Natural killer cell (primary cell): ENCODE measurements around the gene LHPP. TPM values are rescaled to one million over a fixed set of nuclear protein-coding genes. Genes with fewer than 3 reads are reported as not detected.

ENCODE experiments used
- ATAC-seq, 3 donors: fragments of 150-1000 bp in 2 of 3; fragments of 200-7000 bp in 1 of 3; cut with Tn5 transposase; 1 replicate in 1 of 3; 2 replicates in 2 of 3; pipeline ENCODE4 v1.10.0; 2021; ENCODE audit warnings: mild to moderate bottlenecking in 2 of 3, moderate library complexity in 2 of 3
- DNase-seq, 2 donors: peaks; one replicate each; pipeline versions ENCODE4 v3.0.0 to v3.0.0-alpha.2; 2013 to 2021; ENCODE audit warnings: mixed read lengths in 1 of 2
- H3K27ac ChIP-seq: one replicate; pipeline ENCODE4 v1.5.1; 2013; ENCODE audit warnings: mild to moderate bottlenecking, low read length
- H3K27me3 ChIP-seq: one replicate; pipeline ENCODE4 v1.6.1; 2013; ENCODE audit warnings: low read length; ENCODE audit not compliant: control insufficient read depth, insufficient read depth
- H3K36me3 ChIP-seq: one replicate; pipeline ENCODE4 v1.6.1; 2013; ENCODE audit warnings: low read length; ENCODE audit not compliant: control insufficient read depth, insufficient read depth
- H3K4me1 ChIP-seq: one replicate; pipeline ENCODE4 v1.6.1; 2013; ENCODE audit warnings: low read length; ENCODE audit not compliant: control insufficient read depth, insufficient read depth
- H3K4me3 ChIP-seq: one replicate; pipeline ENCODE4 v1.5.1; 2013; ENCODE audit warnings: low read length
- H3K9me3 ChIP-seq: one replicate; pipeline ENCODE4 v1.6.1; 2013; ENCODE audit warnings: low read length; ENCODE audit not compliant: control insufficient read depth, insufficient read depth
- H3K27ac Mint-ChIP-seq, 2 donors: one replicate each; pipeline ENCODE4 v1.8.0; 2022; ENCODE audit warnings: mild to moderate bottlenecking in 2 of 2, mixed read lengths in 2 of 2, moderate library complexity in 1 of 2
- H3K27me3 Mint-ChIP-seq, 2 donors: one replicate each; pipeline ENCODE4 v1.8.0; 2022; ENCODE audit warnings: low read depth in 2 of 2, mixed read lengths in 2 of 2
- H3K36me3 Mint-ChIP-seq: one replicate; pipeline ENCODE4 v1.8.0; 2022; ENCODE audit warnings: mixed read lengths
- H3K4me1 Mint-ChIP-seq, 2 donors: one replicate each; pipeline ENCODE4 v1.8.0; 2022; ENCODE audit warnings: mixed read lengths in 2 of 2
- H3K4me3 Mint-ChIP-seq: one replicate; pipeline ENCODE4 v1.8.0; 2022; ENCODE audit warnings: mild to moderate bottlenecking, moderate library complexity, mixed read lengths
- H3K9me3 Mint-ChIP-seq, 2 donors: one replicate each; pipeline ENCODE4 v1.8.0; 2022; ENCODE audit warnings: mixed read lengths in 2 of 2
- CTCF ChIP-seq: fragments of 200-600 bp; IDR thresholded peaks from one replicate; pipeline ENCODE4 v1.8.0; 2022; ENCODE audit warnings: antibody characterized with exemption
- WGBS: methylation state at CpG from one replicate; pipeline ENCODE4 v1.1.7; 2013; ENCODE audit warnings: missing lambda C conversion rate; ENCODE audit not compliant: insufficient coverage; 5-methylcytosine and 5-hydroxymethylcytosine counted together
- intact Hi-C: fragments of 100-400 bp; cut with micrococcal nuclease; formaldehyde crosslinking; loops from one replicate; pipeline ENCODE4 v1.14.2; 2022
- total RNA-seq, 4 donors: library from RNA; stranded (reverse); fragments of 120-200 nt in 1 of 4; gene quantifications; one replicate each; pipeline versions ENCODE4 v1.2.3 to v1.2.4, GENCODE V29; 2013 to 2022

Gene LHPP
- total RNA-seq, 3 donors from 2014 or later (not counting 1 experiment from before 2014, with no cell fraction given) = 12.3 to 19.3 (median 14.8) TPM

- Histone ChIP-seq H3K4me3 (no peak overlapping the region), H3K9me3 (peaks cover 4% of the 10 kb centered on the region), H3K4me1 (no peaks in the 10 kb centered on the region), H3K27ac (no peak overlapping the region), H3K36me3 (no peaks in the 10 kb centered on the region), H3K27me3 (no peaks in the 10 kb centered on the region)
- no peaks in the 10 kb centered on the region for H3K27me3 Mint-ChIP-seq
- H3K36me3 Mint-ChIP-seq = no peaks in the 10 kb centered on the region
- H3K9me3 Mint-ChIP-seq = peaks cover 3 to 6% of the 10 kb centered on the region in 2 donors
- DNase-seq = no peak
- 90% methylated on average over 7 of the region's 7 CpGs for WGBS
- no peak for ATAC-seq
- H3K27ac Mint-ChIP-seq = no peak overlapping the region
- no peak for TF ChIP-seq CTCF
- no peak overlapping the region for H3K4me3 Mint-ChIP-seq
- H3K4me1 Mint-ChIP-seq = peaks cover 0 to 11% of the 10 kb centered on the region in 2 donors
- intact Hi-C loops = no loop called here
Measured at GRCh38 chr10:124563320-124564040, 101.9 kb downstream of the LHPP start.

- Histone ChIP-seq H3K36me3 (no peaks in the 10 kb centered on the region), H3K27ac (no peak overlapping the region), H3K4me3 (no peak overlapping the region), H3K27me3 (no peaks in the 10 kb centered on the region), H3K9me3 (peaks cover 4% of the 10 kb centered on the region), H3K4me1 (no peaks in the 10 kb centered on the region)
- no peak for ATAC-seq
- Mint-ChIP-seq H3K27ac (no peak overlapping the region), H3K36me3 (no peaks in the 10 kb centered on the region), H3K4me1 (peaks cover 0 to 11% of the 10 kb centered on the region in 2 donors), H3K27me3 (no peaks in the 10 kb centered on the region), H3K9me3 (peaks cover 3 to 6% of the 10 kb centered on the region in 2 donors), H3K4me3 (no peak overlapping the region)
- whole genome bisulfite sequencing = 83% methylated on average over 9 of the region's 9 CpGs
- TF ChIP-seq CTCF = no peak
- intact Hi-C loops = no loop called here
- DNase-seq = no peak
Measured at GRCh38 chr10:124564881-124565280, 103.3 kb downstream of the LHPP start.

GRCh38 chr10:124565565-124566221 is 104.1 kb downstream of the LHPP start:
- H3K4me1 Mint-ChIP-seq = peaks cover 0 to 11% of the 10 kb centered on the region in 2 donors

More at GRCh38 chr10:124565565-124566221, 104.1 kb downstream of the LHPP start:
- ATAC-seq (no peak), DNase-seq (no peak)
- no peaks in the 10 kb centered on the region for H3K36me3 Mint-ChIP-seq
- H3K27me3 Mint-ChIP-seq = no peaks in the 10 kb centered on the region
- Histone ChIP-seq H3K9me3 (peaks cover 4% of the 10 kb centered on the region), H3K36me3 (no peaks in the 10 kb centered on the region), H3K27me3 (no peaks in the 10 kb centered on the region), H3K4me1 (no peaks in the 10 kb centered on the region), H3K27ac (no peak overlapping the region), H3K4me3 (no peak overlapping the region)
- intact Hi-C loops = no loop called here
- 86% methylated on average over 27 of the region's 27 CpGs for WGBS
- no peak overlapping the region for H3K27ac Mint-ChIP-seq
- H3K9me3 Mint-ChIP-seq = peaks cover 3 to 6% of the 10 kb centered on the region in 2 donors
- H3K4me3 Mint-ChIP-seq = no peak overlapping the region
- no peak for TF ChIP-seq CTCF
